Measurements from ENCODE around the gene EEF1A2.

EEF1A2 gene

DNA sequence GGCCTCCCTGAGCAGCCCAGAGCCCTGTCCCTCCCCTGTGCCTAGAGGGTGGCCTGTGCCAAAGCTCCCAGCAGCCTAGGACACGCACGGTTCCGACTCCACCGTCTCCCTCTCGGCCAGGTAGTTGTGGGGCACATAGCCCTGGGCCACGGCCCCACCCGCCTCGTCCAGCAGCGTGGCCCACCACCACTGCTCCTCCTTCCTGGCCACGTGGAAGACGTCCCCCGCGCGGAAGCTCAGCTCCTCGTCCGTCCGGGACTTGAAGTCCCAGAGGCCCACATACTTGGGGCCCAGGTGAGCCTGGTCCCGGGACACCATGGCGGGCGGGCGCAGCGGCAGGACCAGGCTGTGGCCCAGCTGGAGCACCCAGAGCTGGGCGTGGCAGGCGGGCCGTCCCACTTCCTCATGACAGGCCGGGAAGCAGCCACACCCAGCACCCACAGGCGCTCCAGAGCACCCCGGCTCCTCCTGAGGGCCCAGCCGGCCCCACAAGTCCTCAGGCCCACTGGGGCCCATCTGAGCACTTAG is 38.2 kb upstream of the EEF1A2 start, which contains the start of gene PTK6:
Gene PTK6 (minus strand): TSS at position 380 of the 528 bp plus-strand sequence. CDS start 62 bp downstream, at position 318.
- no peak for DNase-seq (ENCODE audit: low spot score)

DNA sequence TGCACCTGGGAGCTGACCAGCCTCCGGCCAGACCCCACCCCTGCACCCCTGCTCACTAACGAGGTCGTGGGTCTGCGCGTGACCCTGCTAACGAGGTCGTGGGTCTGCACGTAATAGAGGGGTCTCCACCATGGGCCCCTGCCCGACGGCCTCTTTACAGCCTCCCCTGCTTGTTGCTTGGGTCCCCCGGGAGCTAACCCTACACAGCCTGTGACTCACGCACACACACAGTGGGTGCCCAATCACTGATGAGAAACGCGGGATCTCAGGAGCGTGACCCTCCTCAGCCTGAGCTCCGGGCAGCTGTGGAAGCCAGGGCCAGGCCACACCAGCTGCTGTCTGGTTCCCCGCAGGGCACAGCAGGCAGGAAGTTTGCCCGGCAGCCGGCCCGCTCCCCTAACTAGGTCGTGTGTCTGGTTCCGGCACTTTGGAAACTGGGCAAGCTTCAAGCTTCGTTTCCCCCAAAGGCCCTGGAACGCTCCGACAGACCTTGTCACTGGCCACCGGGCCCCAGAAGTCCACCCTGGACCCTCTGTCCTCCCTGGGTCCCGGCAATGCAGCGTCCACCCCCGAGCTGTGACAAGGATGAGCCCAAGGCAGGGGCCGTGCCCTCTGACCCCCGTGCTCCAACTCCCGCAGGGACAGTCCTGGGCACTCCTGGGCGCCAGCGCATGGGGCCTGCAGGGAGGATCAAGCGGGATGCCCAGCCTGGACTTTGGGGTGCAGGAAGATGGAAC is 37.5 kb upstream of the EEF1A2 start:
- no peak for DNase-seq (ENCODE audit: low spot score)

DNA sequence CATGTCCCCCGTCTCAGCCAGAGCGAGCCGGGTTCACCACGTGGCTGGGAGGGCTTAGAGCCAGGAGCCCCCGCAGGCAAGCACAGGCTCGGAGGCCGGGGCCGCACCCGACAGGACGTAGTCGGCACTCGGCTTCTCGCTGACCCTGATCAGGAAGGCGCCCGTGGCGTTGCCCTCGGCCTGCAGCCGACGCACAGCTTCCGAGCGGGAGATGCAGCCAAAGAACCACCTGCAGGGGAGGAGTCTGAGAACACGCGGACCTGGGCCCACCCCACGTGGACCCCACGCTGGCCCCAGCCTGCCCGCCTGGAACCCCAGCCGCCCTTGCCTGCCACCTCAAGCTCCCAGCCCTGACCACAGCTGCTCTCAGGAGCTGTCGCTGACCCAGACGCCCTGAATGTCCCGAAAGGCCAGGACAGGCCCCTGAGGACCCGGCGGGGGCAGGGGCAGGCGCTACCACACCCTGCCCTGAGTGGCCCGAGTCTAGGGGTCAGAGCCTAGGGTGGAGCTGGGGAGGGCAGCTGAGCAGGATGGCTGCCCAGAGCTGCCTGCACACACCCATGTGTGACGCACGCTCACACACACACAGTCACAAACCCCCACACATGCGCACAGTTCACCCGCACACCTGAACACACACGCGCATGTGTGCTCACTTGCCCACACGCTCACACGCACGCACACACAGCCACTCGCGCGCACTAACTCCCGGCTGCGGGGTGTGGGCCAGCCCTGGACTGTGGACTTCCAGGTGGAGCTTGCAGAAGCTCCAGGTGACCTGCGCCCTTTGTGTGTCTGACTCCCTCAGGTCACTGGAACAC is 36.2 kb upstream of the EEF1A2 start:
- DNase-seq (ENCODE audit: low spot score), result no peak

DNA sequence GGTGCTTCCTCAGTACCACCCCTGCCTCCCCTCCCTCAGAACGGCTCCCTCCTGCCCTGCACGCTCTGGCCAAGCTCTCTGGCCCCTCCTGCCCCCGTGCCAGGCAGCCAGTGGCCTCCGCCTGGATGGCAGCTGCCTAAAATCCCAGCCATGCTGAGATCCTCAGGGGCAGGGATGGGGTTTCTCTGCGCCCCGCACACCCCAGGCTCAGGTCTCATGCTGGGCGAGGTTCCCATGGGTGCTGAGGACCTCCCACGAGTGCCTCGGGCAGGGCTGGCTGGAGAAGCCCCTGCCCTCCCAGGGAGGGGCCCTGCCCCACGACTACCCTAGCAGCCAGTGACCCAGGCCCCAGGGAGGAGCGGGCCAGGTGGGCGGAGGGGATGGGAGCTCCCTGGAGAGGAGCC is 35.5 kb upstream of the EEF1A2 start:
- no peak for DNase-seq (ENCODE audit: low spot score)

DNA sequence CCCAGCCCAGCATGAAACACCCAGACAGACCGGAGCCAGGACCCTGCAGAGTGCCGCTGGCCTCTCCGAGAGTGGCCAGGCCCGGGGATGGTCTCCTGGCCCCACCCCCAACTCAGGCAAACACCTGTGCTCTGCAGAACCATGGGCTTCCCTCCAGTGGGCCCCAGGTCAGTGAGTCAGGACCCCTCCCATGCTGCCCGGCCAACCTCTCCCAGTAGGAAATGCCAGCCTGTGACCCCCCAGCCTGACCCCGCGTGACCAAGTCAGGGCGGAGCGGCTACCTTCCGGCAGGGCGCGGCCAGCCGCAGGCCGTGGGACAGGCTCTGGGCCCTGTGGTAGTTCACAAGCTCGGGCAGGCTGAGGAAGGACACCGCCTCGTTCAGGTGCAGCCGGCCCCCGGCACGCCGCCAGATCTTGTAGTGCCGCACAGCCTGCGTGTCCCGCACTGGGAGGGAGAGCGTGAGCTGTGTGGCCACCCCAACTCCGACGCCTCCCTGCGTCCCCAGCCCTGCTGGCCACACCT is 35.0 kb upstream of the EEF1A2 start:
- no peak for DNase-seq (ENCODE audit: low spot score)

DNA sequence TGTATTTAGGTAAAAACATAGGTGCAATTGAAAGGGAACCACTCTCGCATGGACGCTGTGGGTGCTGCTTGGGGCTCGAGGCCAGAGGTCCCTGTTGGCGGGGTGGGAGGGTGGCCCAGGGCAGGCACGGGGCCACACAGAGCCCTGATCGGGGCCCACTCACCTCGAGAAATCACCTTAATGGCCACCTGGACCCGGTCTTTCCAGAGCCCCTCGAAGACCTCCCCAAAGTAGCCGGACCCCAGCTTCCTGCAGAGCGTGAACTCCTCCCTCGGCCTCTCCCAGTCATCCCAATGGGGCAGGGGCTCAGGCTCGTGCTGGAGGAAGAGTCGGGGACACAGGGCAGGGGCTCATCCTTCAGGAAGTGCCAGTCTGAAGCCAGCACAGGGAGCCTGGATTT is 34.5 kb upstream of the EEF1A2 start:
- DNase-seq (ENCODE audit: low spot score), result no peak

DNA sequence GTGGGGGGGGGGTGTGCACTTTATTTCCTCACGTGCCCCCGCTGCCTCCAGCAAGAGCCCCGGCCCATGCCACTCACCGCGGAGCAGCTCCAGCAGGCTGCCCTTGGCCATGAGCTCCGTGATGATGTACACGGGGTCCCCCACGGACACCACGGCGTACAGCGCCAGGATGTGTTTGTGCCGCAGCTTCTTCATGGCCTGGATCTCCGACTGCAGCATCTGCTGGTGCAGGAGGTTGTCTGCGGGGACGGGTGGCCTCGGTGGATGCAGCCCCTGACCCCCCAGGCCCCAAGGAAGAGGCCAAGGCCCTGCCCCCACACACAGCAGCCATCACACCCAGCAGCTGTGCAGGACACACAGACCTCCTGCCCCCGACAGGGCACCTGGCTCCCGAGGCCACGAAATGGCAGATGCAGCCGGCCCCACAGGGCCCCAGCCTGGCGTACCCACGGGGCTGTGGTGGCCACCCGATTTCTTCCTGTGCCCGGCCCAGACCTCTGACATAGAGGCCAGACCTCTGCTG is 33.6 kb upstream of the EEF1A2 start:
- DNase-seq (ENCODE audit: low spot score), result no peak

DNA sequence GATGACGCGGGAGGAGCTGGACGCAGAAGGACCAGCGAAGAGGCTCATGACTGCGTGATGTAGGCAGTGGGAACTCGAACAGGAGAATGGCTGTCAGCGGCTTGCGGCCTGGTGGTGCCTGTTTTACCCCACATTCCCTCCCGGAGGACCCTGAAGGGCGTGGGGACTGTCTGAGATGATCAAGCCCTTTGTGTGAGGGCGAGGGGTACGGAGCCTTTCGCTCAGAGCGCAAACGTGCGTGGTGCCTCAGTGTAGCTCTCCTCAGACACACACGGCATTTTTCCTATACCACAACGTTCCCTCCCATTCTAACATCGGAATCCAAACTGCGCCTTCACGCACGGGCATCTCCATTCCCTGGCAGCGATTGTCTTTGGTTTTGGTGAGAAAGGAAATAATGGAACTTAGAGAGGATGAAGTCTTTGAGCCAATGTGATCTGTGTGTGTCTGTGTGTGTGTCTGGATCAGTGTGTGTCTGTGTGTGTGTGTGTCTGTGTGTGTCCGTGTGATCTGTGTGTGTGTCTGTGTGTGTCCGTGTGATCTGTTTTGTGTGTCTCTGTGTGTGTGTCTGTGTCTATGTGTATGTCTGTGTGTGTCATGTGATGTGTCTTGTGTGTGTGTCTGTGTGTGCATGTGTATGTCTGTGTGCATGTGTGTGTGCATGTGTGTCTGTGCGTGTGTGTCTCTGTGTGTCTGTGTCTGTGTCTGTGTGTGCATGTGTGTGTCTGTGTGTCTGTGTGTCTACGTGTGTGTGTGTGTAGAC is 33.0 kb upstream of the EEF1A2 start:
- no peak for DNase-seq (ENCODE audit: low spot score)

DNA sequence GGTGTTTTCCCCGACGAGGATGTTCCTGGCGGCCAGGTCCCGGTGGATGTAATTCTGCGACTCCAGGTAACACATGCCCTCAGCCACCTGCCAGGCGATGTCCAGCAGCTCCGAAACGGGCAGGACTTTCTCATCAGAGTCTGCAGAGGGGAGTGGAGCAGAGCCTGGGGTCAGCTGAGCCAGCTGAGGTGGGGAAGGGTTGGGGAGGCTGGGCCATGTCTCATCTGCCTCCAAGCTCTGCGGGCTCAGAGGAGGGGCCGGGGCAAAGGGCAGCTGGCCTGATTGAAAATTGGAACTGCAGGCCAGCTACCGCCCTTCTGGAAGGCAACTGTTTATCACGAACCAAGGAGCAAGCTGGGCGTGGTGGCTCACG is 31.9 kb upstream of the EEF1A2 start:
- peak; percentile 77 for DNase-seq (ENCODE audit: low spot score)

DNA sequence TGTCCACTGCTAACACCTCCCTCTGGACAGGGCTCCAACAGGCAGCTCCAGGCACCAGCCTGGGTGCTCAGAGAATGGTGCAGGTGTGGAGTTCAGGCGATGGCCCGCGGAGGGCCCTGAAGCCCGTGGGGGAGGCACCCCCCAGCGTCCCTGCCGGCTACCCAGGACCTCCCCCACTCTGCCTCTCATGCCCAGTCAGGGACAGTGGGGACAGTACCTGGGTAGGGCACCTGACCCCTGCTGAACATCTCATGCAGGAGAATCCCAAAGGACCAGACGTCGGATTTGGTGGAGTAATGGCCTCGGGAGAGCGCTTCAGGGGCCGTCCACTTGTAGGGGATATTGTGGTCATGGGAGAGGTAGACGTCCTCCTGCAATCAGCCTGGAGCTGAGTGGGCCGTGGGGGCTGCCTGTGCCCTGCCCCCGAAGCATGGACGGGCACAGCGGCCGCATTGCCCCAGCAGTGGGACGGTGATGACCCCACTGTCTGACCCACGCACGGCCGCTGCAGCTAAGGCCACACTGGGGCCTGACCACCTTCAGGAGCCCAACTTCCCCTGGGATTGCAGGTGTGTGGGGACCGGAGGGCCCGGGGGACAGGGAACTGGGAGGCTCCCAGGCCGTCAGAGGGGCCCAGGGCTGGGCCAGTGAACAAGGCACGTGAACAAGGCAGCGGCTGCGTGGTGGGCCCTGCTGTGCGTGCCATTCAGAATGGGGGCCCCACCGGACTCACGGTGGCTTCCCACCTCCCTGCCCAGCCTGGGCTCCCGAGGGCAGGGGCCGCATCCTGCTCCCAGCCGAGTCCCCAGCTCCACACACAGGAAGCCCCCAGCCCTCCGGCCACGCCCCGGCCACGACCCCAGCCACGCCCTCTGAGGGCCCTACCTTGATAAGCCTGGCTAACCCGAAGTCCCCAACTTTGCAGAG is 31.2 kb upstream of the EEF1A2 start:
- DNase-seq (ENCODE audit: low spot score), result no peak

DNA sequence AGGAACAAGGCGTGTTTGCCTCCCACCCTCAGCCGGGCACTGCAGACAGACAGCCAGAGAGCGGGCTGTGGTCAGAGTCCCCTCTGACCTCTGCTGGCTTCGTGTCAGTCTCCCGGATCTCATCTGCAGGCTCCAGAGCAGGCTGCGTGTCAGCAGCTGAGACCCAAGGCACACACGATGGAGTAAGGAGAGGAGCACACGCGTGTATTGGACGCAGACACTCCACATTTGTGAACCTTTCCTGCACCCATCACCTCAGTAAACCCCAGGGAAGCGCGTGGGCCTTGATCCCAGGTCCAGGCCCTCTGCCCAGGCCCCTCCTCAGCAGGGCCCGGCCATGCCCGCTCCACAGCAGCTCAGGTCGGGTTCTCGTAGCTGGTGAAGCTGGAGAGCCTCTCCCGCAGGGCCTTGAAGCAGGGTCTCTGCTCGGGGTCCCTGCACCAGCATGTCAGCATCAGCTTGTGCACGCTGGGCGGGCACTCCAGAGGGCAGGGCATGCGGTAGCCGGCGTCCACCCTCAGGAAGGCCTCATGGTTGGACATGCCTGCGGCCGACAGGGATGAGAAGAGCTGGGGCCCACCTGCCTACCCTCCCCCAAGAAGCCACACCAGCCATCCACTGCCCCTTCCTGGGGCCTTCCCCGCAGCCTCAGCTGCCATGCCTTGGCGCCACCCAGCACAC is 30.4 kb upstream of the EEF1A2 start:
- no peak for DNase-seq (ENCODE audit: low spot score)

DNA sequence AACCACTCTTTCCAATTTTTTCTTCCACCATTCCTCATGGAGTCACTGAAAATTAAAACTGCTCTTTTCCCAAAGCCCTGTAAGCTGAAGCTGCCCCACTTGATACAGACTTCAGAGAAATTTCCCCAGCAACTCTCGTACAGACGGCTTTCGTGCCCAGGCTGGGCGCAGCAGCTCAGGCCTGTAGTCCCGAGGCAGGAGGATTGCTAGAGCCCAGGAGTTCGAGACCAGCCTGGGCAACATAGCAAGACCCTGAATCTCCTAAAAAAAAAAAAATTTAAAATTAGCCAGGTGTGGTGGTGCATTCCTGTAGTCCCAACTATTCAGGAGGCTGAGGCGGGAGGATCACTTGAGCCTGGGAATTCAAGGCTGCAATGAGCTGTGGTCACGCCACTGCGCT is 28.3 kb upstream of the EEF1A2 start:
- no peak for DNase-seq (ENCODE audit: low spot score)

DNA sequence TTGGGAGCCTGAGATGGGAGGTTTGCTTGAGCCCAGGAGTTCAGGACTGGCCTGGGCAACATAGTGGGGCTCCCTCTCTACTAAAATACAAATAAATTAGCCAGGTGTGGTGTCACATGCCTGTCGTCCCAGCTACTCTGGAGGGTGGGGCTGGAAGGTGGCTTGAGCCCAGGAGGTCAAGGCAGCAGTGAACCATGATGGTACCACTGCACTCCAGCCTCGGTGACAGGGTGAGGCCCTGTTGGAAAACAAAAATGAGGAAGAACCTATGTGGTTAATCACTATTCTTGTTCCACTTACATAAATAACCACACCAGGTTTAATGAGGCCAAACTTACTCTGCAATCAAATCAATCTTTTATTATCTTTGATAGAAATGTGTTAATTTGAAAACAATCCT is 27.1 kb upstream of the EEF1A2 start:
- no peak for DNase-seq (ENCODE audit: low spot score)

DNA sequence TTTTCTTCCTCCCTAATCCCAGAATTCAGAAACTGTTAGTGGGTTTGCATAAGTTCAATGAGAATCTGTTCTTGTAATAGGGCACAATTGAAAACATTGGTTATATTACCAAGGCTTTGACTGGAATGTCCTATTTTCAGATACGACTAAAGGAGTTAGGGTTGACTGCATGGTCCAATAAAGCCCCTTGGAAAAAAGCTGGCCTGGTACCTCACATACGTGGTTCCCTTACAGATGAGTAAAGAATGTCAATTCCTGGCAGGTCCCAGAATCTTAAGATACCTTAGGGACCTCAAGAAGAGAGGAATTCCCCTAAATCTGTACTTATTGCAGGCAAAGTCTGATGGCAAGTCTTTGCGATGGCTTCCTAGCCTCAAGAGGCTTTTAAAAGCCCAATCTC is 26.3 kb upstream of the EEF1A2 start:
- DNase-seq (ENCODE audit: low spot score), result no peak

DNA sequence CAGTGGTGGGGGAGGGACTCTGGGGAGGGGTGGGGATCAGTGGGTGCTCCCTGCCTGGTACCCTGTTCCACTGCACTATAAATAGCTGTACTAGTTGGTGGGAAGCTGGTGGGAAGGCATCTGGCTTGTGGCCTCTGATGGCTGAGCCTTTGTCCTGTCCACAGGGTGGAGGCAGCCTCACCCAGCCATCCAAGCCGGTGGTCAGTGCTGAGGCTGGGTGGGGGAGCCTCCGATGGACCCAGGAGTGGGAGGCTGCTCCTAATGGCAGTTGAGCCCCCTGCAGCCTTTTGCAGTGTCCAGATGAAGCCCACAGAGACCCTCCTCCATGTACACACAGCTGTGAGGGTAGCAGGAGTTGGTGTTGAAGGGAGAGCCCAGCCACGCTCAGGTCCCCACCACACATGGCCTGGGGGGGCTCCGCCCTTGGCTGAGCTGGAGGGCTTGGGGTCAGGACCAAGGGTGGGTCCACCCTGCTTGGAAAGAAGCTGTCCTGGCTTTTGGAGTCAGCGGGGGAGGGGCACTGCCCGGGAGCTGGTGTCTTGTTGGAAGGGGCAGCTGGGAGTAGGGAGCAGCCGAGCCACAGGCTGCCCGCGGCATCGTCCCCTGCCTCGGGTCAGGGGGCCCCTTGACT is 24.2 kb upstream of the EEF1A2 start:
- DNase-seq (ENCODE audit: low spot score), result no peak

DNA sequence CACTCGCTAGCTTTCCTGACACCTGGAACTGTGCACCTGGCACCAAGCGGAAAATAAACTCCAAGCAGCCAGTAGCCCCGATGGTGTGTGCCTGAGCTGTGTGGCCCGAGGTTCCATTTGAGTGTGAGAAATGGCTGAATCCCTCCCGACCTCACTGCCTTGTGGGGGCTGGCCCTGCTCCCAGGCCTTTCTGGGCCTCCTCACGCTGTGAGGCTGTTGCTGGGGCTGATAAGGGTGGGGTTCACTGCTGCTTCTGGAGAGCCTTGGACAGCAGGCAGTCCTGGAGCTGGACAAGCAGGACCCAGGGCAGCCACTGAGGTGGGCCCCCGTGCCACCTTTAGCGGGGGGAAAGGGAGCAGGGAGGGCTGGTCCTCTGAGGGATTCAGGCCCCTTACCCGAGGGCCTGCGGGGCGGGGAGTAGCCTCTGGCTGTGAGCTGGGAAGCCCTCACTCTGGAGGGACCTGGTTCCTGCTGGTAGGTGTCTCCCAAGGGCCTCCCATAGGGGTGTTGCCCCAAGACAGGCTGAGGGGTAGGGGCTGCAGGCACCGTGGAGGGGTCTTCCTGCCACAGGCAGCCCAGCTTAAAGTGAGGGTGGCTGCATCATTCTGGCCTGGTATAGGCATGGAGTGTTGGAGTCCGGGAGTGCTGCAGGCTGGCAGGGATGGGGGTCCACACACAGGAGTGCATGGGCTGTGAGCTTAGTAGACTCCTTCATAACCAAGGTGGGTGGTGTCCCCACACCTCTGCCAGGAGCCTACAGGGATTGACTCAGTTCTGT is 23.4 kb upstream of the EEF1A2 start:
- no peak for DNase-seq (ENCODE audit: low spot score)

DNA sequence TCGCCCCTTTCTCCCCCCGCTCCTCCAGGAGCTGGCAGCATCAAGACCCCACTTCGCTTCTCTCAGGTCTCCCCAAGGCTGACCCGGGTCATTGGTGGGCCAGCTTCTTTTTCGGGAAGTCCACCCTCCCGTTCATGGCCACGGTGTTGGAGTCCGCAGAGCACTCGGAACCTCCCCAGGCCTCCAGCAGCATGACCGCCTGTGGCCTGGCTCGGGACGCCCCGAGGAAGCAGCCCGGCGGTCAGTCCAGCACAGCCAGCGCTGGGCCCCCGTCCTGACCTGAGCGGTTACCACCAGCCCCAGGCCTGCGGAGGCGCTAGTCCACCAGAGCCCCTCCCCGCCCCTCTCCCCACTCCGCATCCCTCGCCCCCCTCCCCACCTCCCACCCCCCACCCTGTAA is 22.7 kb upstream of the EEF1A2 start:
- no peak for DNase-seq (ENCODE audit: low spot score)

DNA sequence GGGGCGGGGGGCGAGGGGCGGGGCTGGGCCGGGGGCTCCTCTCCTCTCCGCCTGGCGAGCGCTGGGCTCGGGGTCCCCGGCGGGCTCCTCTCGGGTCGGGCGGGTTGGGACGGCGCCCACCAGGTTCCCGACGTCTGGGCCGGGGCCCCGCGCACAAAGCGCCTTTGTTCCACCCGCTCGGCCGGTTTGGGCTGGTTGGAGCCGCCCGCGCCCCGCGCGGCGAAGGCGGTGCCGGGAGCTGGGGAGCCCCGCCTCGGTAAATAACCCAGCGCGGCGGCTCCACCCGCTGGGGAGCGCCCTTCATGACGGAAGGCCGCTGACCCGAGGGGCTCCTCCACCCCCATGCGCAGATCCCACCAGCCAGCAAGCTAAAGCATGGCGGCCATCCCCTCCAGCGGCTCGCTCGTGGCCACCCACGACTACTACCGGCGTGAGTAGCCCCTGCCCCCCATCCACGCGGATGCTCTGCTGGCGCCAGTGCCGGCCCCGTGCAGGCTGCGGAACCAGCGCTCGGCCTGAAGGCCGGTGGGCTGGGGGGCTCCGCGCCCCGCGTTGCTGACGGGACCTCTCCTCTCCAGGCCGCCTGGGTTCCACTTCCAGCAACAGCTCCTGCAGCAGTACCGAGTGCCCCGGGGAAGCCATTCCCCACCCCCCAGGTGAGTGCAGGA is 22.2 kb upstream of the EEF1A2 start:
- peak; percentile 76 for DNase-seq (ENCODE audit: low spot score)

All from HuH-7 (cell line).